Measurements from ENCODE around the gene RGS6. TPM values are rescaled to one million over a fixed set of nuclear protein-coding genes. Genes with fewer than 3 reads are reported as not detected.

Gene RGS6
- total RNA-seq, 1 donor from 2014 or later, result 5.2 TPM

DNA sequence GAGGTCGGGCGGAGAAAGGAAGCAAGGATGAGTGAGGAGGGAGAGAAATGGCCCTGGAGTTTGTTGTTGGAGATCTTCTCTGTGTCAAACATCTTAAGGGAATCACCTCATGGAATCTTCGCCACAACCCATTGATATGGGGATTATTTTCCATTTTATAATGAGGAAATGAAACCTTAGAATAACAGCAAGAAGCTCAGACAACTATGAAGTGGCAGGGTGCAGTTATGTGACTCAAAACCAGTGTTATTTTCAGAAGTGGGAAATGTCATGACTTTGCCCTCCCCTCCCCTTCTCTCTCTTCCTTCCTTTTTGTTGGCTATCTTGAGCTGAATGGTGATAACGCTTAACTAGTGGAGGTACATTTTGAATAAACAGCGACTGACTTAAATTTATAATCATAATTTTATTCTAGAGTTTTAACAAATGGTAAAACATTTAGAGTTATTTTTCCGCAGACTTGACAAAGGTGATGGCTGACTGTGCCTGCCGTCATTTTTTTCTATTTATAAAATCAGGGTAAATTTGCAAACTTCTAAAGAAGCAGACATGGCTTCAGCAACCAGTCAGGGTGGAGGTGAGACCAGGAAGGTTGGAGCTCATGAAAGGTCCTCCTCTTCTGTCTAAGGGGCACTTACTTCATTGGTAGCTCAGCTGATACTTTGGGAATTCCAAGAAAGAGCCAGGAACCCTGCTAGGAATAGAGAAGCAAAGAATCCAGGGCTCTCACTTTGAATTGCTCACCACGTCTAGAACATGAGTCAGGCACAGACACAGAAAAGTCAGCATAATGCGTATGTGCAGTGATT is 232.4 kb downstream of the RGS6 start:
- no peaks in the 10 kb centered on the region for H3K27me3 ChIP-seq (ENCODE audit: control insufficient read depth in 3 of 3, insufficient read depth in 3 of 3, low read length in 3 of 3)

DNA sequence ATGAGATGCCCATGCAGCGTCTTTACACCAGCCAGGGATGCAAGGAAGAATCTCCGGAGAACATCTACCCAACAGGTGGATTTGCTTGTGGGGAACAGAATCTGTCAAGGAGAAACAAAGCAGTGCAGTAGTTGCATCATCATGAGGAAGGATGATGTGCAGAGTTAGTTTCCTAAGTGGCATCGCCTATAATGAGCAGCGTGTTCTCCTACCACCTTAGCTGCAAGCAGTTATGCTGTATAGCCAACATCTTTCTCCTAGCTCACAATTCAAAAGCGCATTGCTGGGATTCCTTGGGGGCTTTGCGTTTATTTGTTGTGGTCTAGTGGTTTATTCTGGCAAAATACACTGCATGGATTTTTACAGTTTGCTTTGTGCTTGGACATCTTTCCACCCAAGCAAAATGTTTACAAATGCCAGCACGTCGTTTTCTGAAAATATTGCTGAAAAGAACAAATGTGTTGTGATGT is 233.0 kb downstream of the RGS6 start:
- Histone ChIP-seq H3K4me3 (ENCODE audit: low read length in 3 of 3) (no peak overlapping the region), H3K27ac (ENCODE audit: low read depth, low read length) (no peak overlapping the region), H3K9ac (ENCODE audit: low read depth in 1 of 3, low read length in 3 of 3) (no peak overlapping the region), H3K9me3 (ENCODE audit: control insufficient read depth in 3 of 3, low read length in 3 of 3) (peaks cover 0 to 2% (median 0%) of the 10 kb centered on the region in 3 donors), H3K4me1 (ENCODE audit: control insufficient read depth in 3 of 3, insufficient read depth in 3 of 3, low read length in 3 of 3) (no peaks in the 10 kb centered on the region), H3K27me3 (ENCODE audit: control insufficient read depth in 3 of 3, insufficient read depth in 3 of 3, low read length in 3 of 3) (no peaks in the 10 kb centered on the region), H3K36me3 (ENCODE audit: control insufficient read depth in 3 of 3, insufficient read depth in 3 of 3, low read length in 3 of 3) (no peaks in the 10 kb centered on the region)

More for the DNA sequence above, 232.4 kb downstream of the RGS6 start:
- no peak overlapping the region for H3K9ac ChIP-seq (ENCODE audit: low read depth in 1 of 3, low read length in 3 of 3)
- H3K4me1 ChIP-seq (ENCODE audit: control insufficient read depth in 3 of 3, insufficient read depth in 3 of 3, low read length in 3 of 3), result no peaks in the 10 kb centered on the region
- peaks cover 0 to 2% (median 0%) of the 10 kb centered on the region in 3 donors for H3K9me3 ChIP-seq (ENCODE audit: control insufficient read depth in 3 of 3, low read length in 3 of 3)
- no peaks in the 10 kb centered on the region for H3K36me3 ChIP-seq (ENCODE audit: control insufficient read depth in 3 of 3, insufficient read depth in 3 of 3, low read length in 3 of 3)
- H3K4me3 ChIP-seq (ENCODE audit: low read length in 3 of 3), result no peak overlapping the region
- H3K27ac ChIP-seq (ENCODE audit: low read depth, low read length), result no peak overlapping the region

DNA sequence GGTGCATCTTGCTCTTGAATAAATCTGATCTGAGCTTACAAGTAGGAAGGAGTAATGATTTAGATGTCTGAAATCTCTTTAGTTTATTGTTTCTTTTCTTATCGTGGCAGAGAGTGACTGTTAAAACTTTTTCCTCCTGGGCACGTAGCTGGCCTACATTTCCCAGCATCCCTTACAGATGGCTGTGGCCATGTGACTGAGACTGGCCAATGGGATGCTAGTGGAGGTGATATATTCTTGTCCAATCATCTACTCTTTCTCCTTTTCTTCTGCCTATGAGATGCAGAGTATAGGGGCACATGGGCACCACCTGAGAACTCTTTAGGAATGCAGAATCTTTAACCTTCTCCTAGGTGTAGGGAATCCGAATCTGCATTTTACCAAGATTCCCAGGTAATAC is 237.3 kb downstream of the RGS6 start:
- no peaks in the 10 kb centered on the region for H3K4me1 ChIP-seq (ENCODE audit: control insufficient read depth in 3 of 3, insufficient read depth in 3 of 3, low read length in 3 of 3)

DNA sequence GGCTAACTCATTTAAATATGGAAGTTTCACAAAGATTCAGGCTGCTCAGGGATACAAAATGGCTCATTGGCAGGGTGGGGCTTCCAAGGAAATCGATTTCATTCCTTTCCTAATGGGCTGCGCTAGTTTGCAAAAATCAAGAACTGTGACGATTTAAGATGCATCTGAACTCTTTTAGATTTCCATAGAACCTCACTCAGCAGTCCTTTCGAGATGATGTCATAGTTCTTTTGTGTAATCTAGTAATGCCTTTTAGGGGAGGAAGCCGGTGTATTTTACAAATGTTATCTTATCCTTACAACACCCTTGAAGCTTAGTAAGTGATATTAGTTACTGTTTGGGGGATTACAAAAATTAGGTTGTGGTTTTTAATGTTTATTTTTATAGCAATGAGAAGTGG is 239.8 kb downstream of the RGS6 start:
- Histone ChIP-seq H3K4me1 (ENCODE audit: control insufficient read depth in 3 of 3, insufficient read depth in 3 of 3, low read length in 3 of 3) (no peaks in the 10 kb centered on the region), H3K27ac (ENCODE audit: low read depth, low read length) (no peak overlapping the region), H3K27me3 (ENCODE audit: control insufficient read depth in 3 of 3, insufficient read depth in 3 of 3, low read length in 3 of 3) (peaks cover 0 to 3% (median 2%) of the 10 kb centered on the region in 3 donors), H3K9ac (ENCODE audit: low read depth in 1 of 3, low read length in 3 of 3) (no peak overlapping the region), H3K36me3 (ENCODE audit: control insufficient read depth in 3 of 3, insufficient read depth in 3 of 3, low read length in 3 of 3) (no peaks in the 10 kb centered on the region), H3K9me3 (ENCODE audit: control insufficient read depth in 3 of 3, low read length in 3 of 3) (no peaks in the 10 kb centered on the region), H3K4me3 (ENCODE audit: low read length in 3 of 3) (no peak overlapping the region)

More for the DNA sequence above, 237.3 kb downstream of the RGS6 start:
- Histone ChIP-seq H3K27ac (ENCODE audit: low read depth, low read length) (no peak overlapping the region), H3K4me3 (ENCODE audit: low read length in 3 of 3) (no peak overlapping the region), H3K9ac (ENCODE audit: low read depth in 1 of 3, low read length in 3 of 3) (no peak overlapping the region), H3K9me3 (ENCODE audit: control insufficient read depth in 3 of 3, low read length in 3 of 3) (peaks cover 0 to 2% (median 0%) of the 10 kb centered on the region in 3 donors), H3K36me3 (ENCODE audit: control insufficient read depth in 3 of 3, insufficient read depth in 3 of 3, low read length in 3 of 3) (no peaks in the 10 kb centered on the region), H3K27me3 (ENCODE audit: control insufficient read depth in 3 of 3, insufficient read depth in 3 of 3, low read length in 3 of 3) (peaks cover 0 to 3% (median under 1%) of the 10 kb centered on the region in 3 donors)

DNA sequence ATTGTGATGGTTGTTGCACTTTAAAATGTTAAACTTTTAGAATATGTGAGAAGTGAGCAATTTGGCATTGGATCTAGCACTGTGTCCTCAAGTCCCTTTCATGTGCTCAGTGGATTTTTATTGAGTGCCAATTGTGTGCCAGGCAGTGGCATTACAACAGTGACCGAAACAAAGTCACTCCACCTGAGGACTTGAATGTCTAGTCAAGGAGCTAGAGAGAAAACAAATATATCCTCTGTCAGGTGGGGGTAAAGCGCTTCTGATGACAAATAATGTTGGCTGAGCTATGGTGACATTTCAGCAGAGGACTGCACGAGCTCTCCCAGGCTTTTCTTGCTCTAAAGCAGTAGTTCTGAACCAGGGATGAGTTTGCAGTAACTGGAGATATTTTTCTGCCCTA is 240.4 kb downstream of the RGS6 start:
- Histone ChIP-seq H3K9me3 (ENCODE audit: control insufficient read depth in 3 of 3, low read length in 3 of 3) (no peaks in the 10 kb centered on the region), H3K4me3 (ENCODE audit: low read length in 3 of 3) (no peak overlapping the region), H3K27ac (ENCODE audit: low read depth, low read length) (no peak overlapping the region), H3K4me1 (ENCODE audit: control insufficient read depth in 3 of 3, insufficient read depth in 3 of 3, low read length in 3 of 3) (no peaks in the 10 kb centered on the region), H3K27me3 (ENCODE audit: control insufficient read depth in 3 of 3, insufficient read depth in 3 of 3, low read length in 3 of 3) (peaks cover 0 to 3% (median 2%) of the 10 kb centered on the region in 3 donors), H3K9ac (ENCODE audit: low read depth in 1 of 3, low read length in 3 of 3) (no peak overlapping the region), H3K36me3 (ENCODE audit: control insufficient read depth in 3 of 3, insufficient read depth in 3 of 3, low read length in 3 of 3) (no peaks in the 10 kb centered on the region)

DNA sequence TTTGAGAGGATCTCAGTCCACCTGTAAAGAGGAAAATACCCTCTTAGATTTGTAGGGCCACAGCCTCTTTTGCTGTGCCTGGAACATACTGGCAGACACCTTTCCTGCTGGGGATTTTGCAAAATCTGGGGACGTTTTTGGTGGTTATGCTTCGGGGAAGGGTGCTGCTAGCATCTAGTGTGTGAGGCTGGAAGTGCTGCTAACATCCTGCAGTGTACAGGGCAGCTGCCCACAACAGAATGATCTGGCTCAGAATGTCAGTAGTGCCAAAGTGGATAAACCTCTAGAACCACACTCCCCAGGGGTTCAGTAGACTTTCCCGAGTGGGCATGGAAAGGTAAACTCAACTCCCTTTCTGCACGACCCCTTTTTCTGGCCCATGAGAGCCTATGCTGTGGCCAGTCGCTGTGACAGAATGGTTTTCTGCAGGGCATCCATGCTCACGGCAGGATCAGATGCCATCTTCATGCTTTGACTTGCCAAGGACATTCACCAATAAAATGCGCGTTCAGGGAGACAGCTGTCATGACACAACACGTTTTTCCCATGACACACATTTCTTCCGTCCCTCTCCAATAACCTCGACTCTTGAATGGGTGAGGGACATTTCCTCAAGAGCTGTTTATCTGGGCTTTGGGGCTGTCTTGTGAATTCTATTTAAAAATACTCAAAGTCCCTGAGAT is 240.9 kb downstream of the RGS6 start:
- peaks cover 0 to 3% (median 2%) of the 10 kb centered on the region in 3 donors for H3K27me3 ChIP-seq (ENCODE audit: control insufficient read depth in 3 of 3, insufficient read depth in 3 of 3, low read length in 3 of 3)
- H3K9me3 ChIP-seq (ENCODE audit: control insufficient read depth in 3 of 3, low read length in 3 of 3), result no peaks in the 10 kb centered on the region
- H3K27ac ChIP-seq (ENCODE audit: low read depth, low read length), result no peak overlapping the region
- H3K36me3 ChIP-seq (ENCODE audit: control insufficient read depth in 3 of 3, insufficient read depth in 3 of 3, low read length in 3 of 3), result no peaks in the 10 kb centered on the region
- no peaks in the 10 kb centered on the region for H3K4me1 ChIP-seq (ENCODE audit: control insufficient read depth in 3 of 3, insufficient read depth in 3 of 3, low read length in 3 of 3)
- H3K9ac ChIP-seq (ENCODE audit: low read depth in 1 of 3, low read length in 3 of 3), result no peak overlapping the region
- no peak overlapping the region for H3K4me3 ChIP-seq (ENCODE audit: low read length in 3 of 3)

DNA sequence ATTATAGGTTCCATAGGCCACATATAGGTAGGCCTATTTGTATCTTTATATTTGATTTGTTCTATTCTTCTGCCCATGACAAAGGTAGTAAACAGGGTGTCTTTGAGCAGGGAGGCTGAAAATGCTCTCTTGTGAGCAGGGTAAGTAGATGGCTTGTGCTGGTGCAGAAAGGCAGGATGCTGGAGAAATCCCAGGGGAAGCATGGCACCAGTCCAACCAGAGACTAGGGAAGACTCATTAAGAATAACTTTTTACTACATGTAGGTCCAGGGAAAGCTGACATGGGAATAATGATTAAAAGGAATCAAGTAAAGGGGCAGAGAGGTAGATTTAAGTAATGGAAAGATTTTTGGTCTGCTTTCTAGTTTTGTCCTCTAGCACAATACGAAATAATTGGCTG is 245.0 kb downstream of the RGS6 start:
- no peaks in the 10 kb centered on the region for H3K9me3 ChIP-seq (ENCODE audit: control insufficient read depth in 3 of 3, low read length in 3 of 3)
- H3K4me1 ChIP-seq (ENCODE audit: control insufficient read depth in 3 of 3, insufficient read depth in 3 of 3, low read length in 3 of 3), result no peaks in the 10 kb centered on the region
- H3K9ac ChIP-seq (ENCODE audit: low read depth in 1 of 3, low read length in 3 of 3), result no peak overlapping the region
- H3K4me3 ChIP-seq (ENCODE audit: low read length in 3 of 3), result no peak overlapping the region
- H3K36me3 ChIP-seq (ENCODE audit: control insufficient read depth in 3 of 3, insufficient read depth in 3 of 3, low read length in 3 of 3), result no peaks in the 10 kb centered on the region
- H3K27me3 ChIP-seq (ENCODE audit: control insufficient read depth in 3 of 3, insufficient read depth in 3 of 3, low read length in 3 of 3), result peaks cover 0 to 3% (median 2%) of the 10 kb centered on the region in 3 donors
- no peak overlapping the region for H3K27ac ChIP-seq (ENCODE audit: low read depth, low read length)

DNA sequence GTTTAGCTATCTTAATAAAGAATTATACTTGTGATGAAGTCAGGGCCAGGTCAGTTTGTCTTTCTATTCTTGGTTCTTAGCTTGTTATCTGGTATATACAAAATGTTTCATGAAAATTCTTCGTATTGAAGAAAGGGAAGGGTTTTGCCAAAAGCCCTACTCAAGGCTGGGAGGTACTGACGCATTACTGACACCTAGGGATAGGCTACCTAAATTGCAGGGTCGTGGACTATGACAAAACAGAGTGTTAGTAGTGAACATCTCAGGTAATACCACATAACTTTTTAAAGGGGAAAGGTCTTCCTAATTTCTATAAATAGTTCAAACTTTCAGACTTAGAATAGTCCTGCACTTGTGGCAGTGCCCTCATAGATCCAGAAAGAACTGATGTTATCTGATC is 246.3 kb downstream of the RGS6 start:
- H3K27me3 ChIP-seq (ENCODE audit: control insufficient read depth in 3 of 3, insufficient read depth in 3 of 3, low read length in 3 of 3), result peaks cover 0 to 2% (median 0%) of the 10 kb centered on the region in 3 donors
- H3K36me3 ChIP-seq (ENCODE audit: control insufficient read depth in 3 of 3, insufficient read depth in 3 of 3, low read length in 3 of 3), result no peaks in the 10 kb centered on the region
- H3K27ac ChIP-seq (ENCODE audit: low read depth, low read length), result no peak overlapping the region
- no peak overlapping the region for H3K4me3 ChIP-seq (ENCODE audit: low read length in 3 of 3)
- H3K9ac ChIP-seq (ENCODE audit: low read depth in 1 of 3, low read length in 3 of 3), result no peak overlapping the region
- H3K4me1 ChIP-seq (ENCODE audit: control insufficient read depth in 3 of 3, insufficient read depth in 3 of 3, low read length in 3 of 3), result no peaks in the 10 kb centered on the region
- no peaks in the 10 kb centered on the region for H3K9me3 ChIP-seq (ENCODE audit: control insufficient read depth in 3 of 3, low read length in 3 of 3)

DNA sequence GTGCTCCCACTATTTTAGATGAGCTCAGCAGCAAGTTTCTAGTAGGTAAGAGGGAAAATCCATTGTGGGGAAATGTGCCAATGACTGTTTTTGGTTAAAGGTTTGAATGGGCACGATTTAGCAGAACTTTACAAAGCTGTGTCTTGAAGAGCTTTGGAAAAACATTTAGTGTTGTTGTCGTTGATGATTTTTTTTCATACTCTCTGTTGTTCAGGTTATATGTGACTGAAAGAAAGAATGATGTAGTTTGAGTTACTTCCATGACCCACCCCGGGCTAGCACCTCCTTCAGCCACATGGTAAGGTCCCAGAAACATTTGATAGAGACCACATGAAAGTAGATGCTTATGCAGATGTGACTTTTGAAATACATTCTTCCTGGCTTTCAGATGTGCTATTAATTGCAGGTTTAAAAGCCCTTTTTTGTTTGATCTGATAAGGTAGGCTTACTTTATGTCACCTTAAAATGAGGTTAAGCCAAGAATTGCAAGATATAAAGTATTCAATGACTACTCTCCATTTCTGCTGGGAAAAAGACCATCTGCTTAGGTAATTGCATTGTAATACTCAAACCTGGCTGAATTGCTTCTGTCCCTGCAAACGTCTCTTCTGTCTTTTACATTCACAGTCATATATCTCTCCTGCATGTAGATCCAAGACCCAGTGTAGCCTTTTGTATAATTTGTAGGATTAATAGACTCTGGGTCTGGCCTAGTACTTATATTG is 250.6 kb downstream of the RGS6 start:
- Histone ChIP-seq H3K36me3 (ENCODE audit: control insufficient read depth in 3 of 3, insufficient read depth in 3 of 3, low read length in 3 of 3) (no peaks in the 10 kb centered on the region), H3K9ac (ENCODE audit: low read depth in 1 of 3, low read length in 3 of 3) (no peak overlapping the region), H3K4me3 (ENCODE audit: low read length in 3 of 3) (no peak overlapping the region), H3K27me3 (ENCODE audit: control insufficient read depth in 3 of 3, insufficient read depth in 3 of 3, low read length in 3 of 3) (no peaks in the 10 kb centered on the region), H3K4me1 (ENCODE audit: control insufficient read depth in 3 of 3, insufficient read depth in 3 of 3, low read length in 3 of 3) (peaks cover 0 to 2% (median 0%) of the 10 kb centered on the region in 3 donors), H3K27ac (ENCODE audit: low read depth, low read length) (no peak overlapping the region), H3K9me3 (ENCODE audit: control insufficient read depth in 3 of 3, low read length in 3 of 3) (no peaks in the 10 kb centered on the region)

Measured in skeletal muscle tissue (tissue), 4 donors.